DMS114 treated with DMSO at 0.1 percent for 48 hours (cell line): ENCODE data around the gene SLC35E2B.
"Not testable (repeated sequence)": the region's sequence is repeated elsewhere in the genome, so short reads cannot be mapped to it uniquely, and the experiment has no call there.

ENCODE experiments used
- DNase-seq: peaks from one replicate; lab custom pipeline; 2025; ENCODE audit not compliant: unreplicated experiment; lab: John Stamatoyannopoulos, UW

The SLC35E2B gene

GRCh38 chr1:1677718-1678580 is 14.6 kb downstream of the SLC35E2B start:
- no peak for DNase-seq

- not testable (repeated sequence) for DNase-seq
Observed at GRCh38 chr1:1676087-1676486, 16.5 kb downstream of the SLC35E2B start.

GRCh38 chr1:1675218-1675617 is 17.4 kb downstream of the SLC35E2B start:
- DNase-seq, result not testable (repeated sequence)

- not testable (repeated sequence) for DNase-seq
Observed at GRCh38 chr1:1674806-1675205, 17.8 kb downstream of the SLC35E2B start.

- no peak for DNase-seq
Observed at GRCh38 chr1:1672181-1672965, 20.2 kb downstream of the SLC35E2B start.

GRCh38 chr1:1671365-1672119 is 21.1 kb downstream of the SLC35E2B start:
- no peak for DNase-seq

GRCh38 chr1:1670866-1671265 is 21.7 kb downstream of the SLC35E2B start:
- DNase-seq, result no peak

GRCh38 chr1:1669468-1670440 is 22.8 kb downstream of the SLC35E2B start:
- DNase-seq, result no peak

- no peak for DNase-seq
Observed at GRCh38 chr1:1666526-1666925, 26.1 kb downstream of the SLC35E2B start.

GRCh38 chr1:1665815-1666251 is 26.8 kb downstream of the SLC35E2B start:
- DNase-seq, result no peak

- DNase-seq, result no peak
Observed at GRCh38 chr1:1664941-1665814, 27.4 kb downstream of the SLC35E2B start.

- DNase-seq, result not testable (repeated sequence)
Observed at GRCh38 chr1:1664318-1664717, 28.3 kb downstream of the SLC35E2B start.

- DNase-seq, result not testable (repeated sequence)
Observed at GRCh38 chr1:1662830-1663560, 29.6 kb downstream of the SLC35E2B start.

- not testable (repeated sequence) for DNase-seq
Observed at GRCh38 chr1:1662392-1662791, 30.2 kb downstream of the SLC35E2B start.

GRCh38 chr1:1658583-1659549 is 33.7 kb downstream of the SLC35E2B start, which contains the start of gene CDK11B:
Gene CDK11B, minus strand, starts transcription at chr1:1659004. Its CDS starts 1,519 bp downstream, at chr1:1657485.
- DNase-seq, result peak; percentile 96

GRCh38 chr1:1648265-1648664 is 44.3 kb downstream of the SLC35E2B start:
- not testable (repeated sequence) for DNase-seq
